Upper lobe of left lung (tissue), 6 donors: ENCODE results near the gene EBF3. TPM values are rescaled to one million over a fixed set of nuclear protein-coding genes. Genes with fewer than 3 reads are reported as not detected.

Experiments used
- ATAC-seq, 2 donors: fragments of 200-7000 bp; cut with Tn5 transposase; one replicate each; pipeline ENCODE4 v1.9.1; 2022; ENCODE audit warnings: mild to moderate bottlenecking in 2 of 2, moderate library complexity in 2 of 2; ENCODE audit not compliant: low FRiP score in 2 of 2
- DNase-seq, 2 donors: peaks; one replicate each; pipeline ENCODE4 v3.0.0-alpha.2; 2019 to 2020
- H3K27ac ChIP-seq, 4 donors: fragments of 200-600 bp; sonication (generic); one replicate each; pipeline ENCODE4 v1.5.1; 2016 to 2019
- H3K27me3 ChIP-seq, 4 donors: fragments of 200-600 bp; sonication (generic); one replicate each; pipeline ENCODE4 v1.5.1; 2017 to 2019
- H3K36me3 ChIP-seq, 4 donors: fragments of 200-600 bp; sonication (generic); one replicate each; pipeline ENCODE4 v1.5.1; 2016 to 2019
- H3K4me1 ChIP-seq, 4 donors: fragments of 200-600 bp; sonication (generic); one replicate each; pipeline ENCODE4 v1.5.1; 2018 to 2019
- H3K4me3 ChIP-seq, 4 donors: fragments of 200-600 bp; sonication (generic); one replicate each; pipeline ENCODE4 v1.5.1; 2017 to 2019; ENCODE audit warnings: mild to moderate bottlenecking in 2 of 4, moderate library complexity in 1 of 4
- H3K9me3 ChIP-seq, 4 donors: fragments of 200-600 bp; sonication (generic); one replicate each; pipeline ENCODE4 v1.5.1; 2018 to 2019
- CTCF ChIP-seq, 6 experiments: fragments of 450-650 bp in 4 of 6; fragments of 200-600 bp in 2 of 6; sonication (generic) in 2 of 6; IDR thresholded peaks; one replicate each; pipeline ENCODE4 v1.5.1; 2016 to 2019; ENCODE audit warnings: antibody characterized with exemption in 6 of 6
- EP300 ChIP-seq, 4 donors: sonication (generic); formaldehyde crosslinking; IDR thresholded peaks; one replicate each; pipeline ENCODE4 v1.5.1; 2017; ENCODE audit warnings: antibody characterized with exemption in 4 of 4, control low read depth in 2 of 4
- POLR2A ChIP-seq, 4 donors: fragments of 450-650 bp; IDR thresholded peaks; one replicate each; pipeline ENCODE4 v1.5.1; 2016 to 2017; ENCODE audit warnings: antibody characterized with exemption in 4 of 4, mild to moderate bottlenecking in 2 of 4
- POLR2AphosphoS5 ChIP-seq, 2 donors: sonication (generic); formaldehyde crosslinking; IDR thresholded peaks; one replicate each; pipeline ENCODE4 v1.5.1; 2017; ENCODE audit warnings: antibody characterized with exemption in 2 of 2
- WGBS, 2 donors: methylation state at CpG; one replicate each; pipeline ENCODE4 v1.1.5; 2017 to 2018; 5-methylcytosine and 5-hydroxymethylcytosine counted together
- small RNA-seq, 4 donors: library from RNA; depleted of rRNA; stranded (forward); fragments of <200 nt; gene quantifications; one replicate each; pipeline ENCODE3, GENCODE V24; 2016
- total RNA-seq, 6 donors: library from RNA; depleted of rRNA in 4 of 6; stranded (reverse); fragments of >200 nt in 4 of 6; gene quantifications; one replicate each; pipeline versions ENCODE4 v1.1.0 to v1.2.1, GENCODE V29; 2016 to 2021
- donor health status: DM: no; HTN: no; CAD: no; lungs with moderate emphysema.
- donor health status: DM: no; HTN: yes; CAD: no; lungs with severe emphysema.

Gene EBF3
- total RNA-seq, 6 donors from 2014 or later = 0.06 to 0.51 TPM; not detected in 4

- no peak for ATAC-seq
- H3K4me3 ChIP-seq = no peak overlapping the region
- DNase-seq = no peak
- H3K4me1 ChIP-seq = no peaks in the 10 kb centered on the region
- H3K27me3 ChIP-seq = no peaks in the 10 kb centered on the region
- TF ChIP-seq EP300 (IDR thresholded peaks at IDR 0.05) (no peak), POLR2AphosphoS5 (IDR thresholded peaks at IDR 0.05) (no peak), CTCF (IDR thresholded peaks at IDR 0.05) (no peak), POLR2A (IDR thresholded peaks at IDR 0.05) (no peak)
- no peaks in the 10 kb centered on the region for H3K9me3 ChIP-seq
- WGBS, 2 donors = 67 to 74% methylated on average over 13 to 16 of the region's 16 CpGs
- no peaks in the 10 kb centered on the region for H3K36me3 ChIP-seq
- no peak overlapping the region for H3K27ac ChIP-seq
Observed at GRCh38 chr10:129785536-129785981, 178.5 kb downstream of the EBF3 start.

Small RNA genes lying within 50 kb of the gene (small RNA-seq; reads per million reads assigned to genes)
- 0 reads per million in 4 donors for gene AL354950.2
- 0 reads per million in 4 donors for gene MIR4297

Other genes starting within 250 kb of the EBF3 start
- gene C10orf143, start 146.6 kb upstream of the EBF3 start, total RNA-seq = 1 to 10 TPM in 4 of 6 donors, under 1 TPM in 1, not detected in 1; 0.55 to 6.0 (median 4.4) TPM
- 10 to 100 TPM; 21.8 to 64.2 (median 45.7) TPM for gene GLRX3, start 172.1 kb upstream of the EBF3 start, total RNA-seq